PC-3 (cell line): ENCODE measurements around the gene ZBTB14. TPM values are rescaled to one million over a fixed set of nuclear protein-coding genes. Genes with fewer than 3 reads are reported as not detected.

Experiments
- ATAC-seq: fragments of 200-7000 bp; cut with Tn5 transposase; 2 replicates; pipeline ENCODE4 v1.9.1; 2020; ENCODE audit warnings: mild to moderate bottlenecking, moderate library complexity
- Bru-seq: library from RNA; stranded (reverse); fragments of 400-500 nt; gene quantifications from one replicate; lab custom pipeline; 2021; lab: Mats Ljungman, UMichigan
- BruChase-seq, 2 experiments: library from RNA; stranded (reverse); fragments of 400-500 nt; gene quantifications; one replicate each; lab custom pipeline; 2021; lab: Mats Ljungman, UMichigan
- BruUV-seq: library from RNA; stranded (reverse); fragments of 400-500 nt; replicated peaks from 2 replicates; lab custom pipeline; 2021; lab: Mats Ljungman, UMichigan
- CTCF ChIA-PET: fragments of 300-600 bp; sonication (Branson Sonifier 250); formaldehyde crosslinking; loops from one replicate; lab custom pipeline; 2022; ENCODE audit warnings: antibody characterized with exemption; lab: Charles Lee
- POLR2A ChIA-PET: fragments of 300-600 bp; sonication (Branson Sonifier 250); formaldehyde crosslinking; loops from one replicate; lab custom pipeline; 2022; ENCODE audit warnings: antibody characterized with exemption; ENCODE audit not compliant: unreplicated experiment; lab: Charles Lee
- DNase-seq: peaks from one replicate; pipeline ENCODE4 v3.0.0-alpha.2; 2015
- H2AFZ ChIP-seq: fragments of 300-600 bp; sonication (generic); 2 replicates; pipeline ENCODE4 v1.6.0; 2016; ENCODE audit warnings: antibody characterized with exemption, low read length
- H3F3A ChIP-seq: fragments of 300-600 bp; sonication (generic); one replicate; pipeline ENCODE4 v1.6.0; 2017; ENCODE audit warnings: antibody characterized with exemption, low read length, control low read depth, mild to moderate bottlenecking; ENCODE audit not compliant: unreplicated experiment
- H3K27ac ChIP-seq: fragments of 300-600 bp; sonication (generic); 2 replicates; pipeline ENCODE4 v1.5.1; 2016; ENCODE audit warnings: mild to moderate bottlenecking, low read length
- H3K27me3 ChIP-seq: fragments of 300-600 bp; sonication (generic); 2 replicates; pipeline ENCODE4 v1.6.1; 2016; ENCODE audit warnings: low read length, mixed read lengths
- H3K36me3 ChIP-seq: fragments of 300-600 bp; sonication (generic); 2 replicates; pipeline ENCODE4 v1.6.1; 2016; ENCODE audit warnings: low read depth, mixed run types, low read length, mixed read lengths
- H3K4me1 ChIP-seq: fragments of 300-600 bp; sonication (generic); 2 replicates; pipeline ENCODE4 v1.5.1; 2016; ENCODE audit warnings: low read length; ENCODE audit not compliant: insufficient read depth
- H3K4me2 ChIP-seq: fragments of 300-600 bp; sonication (generic); 2 replicates; pipeline ENCODE4 v1.6.0; 2016; ENCODE audit warnings: low read length
- H3K4me3 ChIP-seq: fragments of 300-600 bp; sonication (generic); 2 replicates; pipeline ENCODE4 v1.5.1; 2016; ENCODE audit warnings: mild to moderate bottlenecking, low read length, mixed read lengths
- H3K79me2 ChIP-seq: fragments of 300-600 bp; sonication (generic); 2 replicates; pipeline ENCODE4 v1.6.1; 2017; ENCODE audit warnings: low read length, mixed read lengths
- H3K9ac ChIP-seq: fragments of 300-600 bp; sonication (generic); 2 replicates; pipeline ENCODE4 v1.6.0; 2016; ENCODE audit warnings: mild to moderate bottlenecking, low read length
- H3K9me2 ChIP-seq: fragments of 300-600 bp; sonication (generic); replicated peaks from 2 replicates; pipeline ENCODE4 v1.6.1; 2016; ENCODE audit warnings: mixed run types, low read length, mixed read lengths
- H3K9me3 ChIP-seq: fragments of 300-600 bp; sonication (generic); 2 replicates; pipeline ENCODE4 v1.6.1; 2016; ENCODE audit warnings: low read length, mixed read lengths
- H4K20me1 ChIP-seq: fragments of 300-600 bp; sonication (generic); 2 replicates; pipeline ENCODE4 v1.6.1; 2016; ENCODE audit warnings: low read length, mixed read lengths
- EZH2 ChIP-seq: fragments of 300-600 bp; sonication (generic); IDR thresholded peaks from one replicate; pipeline ENCODE4 v1.6.1; 2017; ENCODE audit warnings: antibody characterized with exemption, mild to moderate bottlenecking, low read length; ENCODE audit not compliant: unreplicated experiment
- EZH2phosphoT487 ChIP-seq: fragments of 300-600 bp; sonication (generic); IDR thresholded peaks from 2 replicates; pipeline ENCODE4 v1.6.1; 2018; ENCODE audit warnings: mild to moderate bottlenecking, antibody characterized with exemption, low read length, borderline replicate concordance
- intact Hi-C: fragments of 100-400 bp; cut with micrococcal nuclease; formaldehyde crosslinking; loops from 2 replicates; pipeline ENCODE4 v1.9.0; 2023
- long read RNA-seq: library from polyadenylated mRNA; unstranded; transcript quantifications from one replicate; pipeline ENCODE4 v2.0.0, GENCODE V29; 2021; ENCODE audit not compliant: unreplicated experiment
- total RNA-seq: library from RNA; depleted of rRNA; stranded (reverse); fragments of >200 nt; gene quantifications from 2 replicates; pipeline ENCODE4 v1.2.3, GENCODE V29; 2014; rRNA removed
- TF ChIP-seq, protein P1 (sequence below): fragments of 300-600 bp; sonication (generic); conservative IDR thresholded peaks from 2 replicates; pipeline ENCODE4 v1.5.1; 2017; ENCODE audit warnings: antibody characterized with exemption, low read depth, mild to moderate bottlenecking, low read length

Gene ZBTB14, protein sequence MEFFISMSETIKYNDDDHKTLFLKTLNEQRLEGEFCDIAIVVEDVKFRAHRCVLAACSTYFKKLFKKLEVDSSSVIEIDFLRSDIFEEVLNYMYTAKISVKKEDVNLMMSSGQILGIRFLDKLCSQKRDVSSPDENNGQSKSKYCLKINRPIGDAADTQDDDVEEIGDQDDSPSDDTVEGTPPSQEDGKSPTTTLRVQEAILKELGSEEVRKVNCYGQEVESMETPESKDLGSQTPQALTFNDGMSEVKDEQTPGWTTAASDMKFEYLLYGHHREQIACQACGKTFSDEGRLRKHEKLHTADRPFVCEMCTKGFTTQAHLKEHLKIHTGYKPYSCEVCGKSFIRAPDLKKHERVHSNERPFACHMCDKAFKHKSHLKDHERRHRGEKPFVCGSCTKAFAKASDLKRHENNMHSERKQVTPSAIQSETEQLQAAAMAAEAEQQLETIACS
- 5.4 and 6.8 TPM in 2 replicates for total RNA-seq
- percentile 65 among the genes with signal in this experiment for Bru-seq, nascent RNA
- percentile 78 among the genes with signal in this experiment for BruChase-seq, experiment 1, labeled RNA remaining after a 6-hour chase
- percentile 85 among the genes with signal in this experiment for BruChase-seq, experiment 2, labeled RNA remaining after a 2-hour chase
- long read RNA-seq, transcript ZBTB14-202 (3 exons, 1,814 nt) = major isoform, 22 of 49 reads
- long read RNA-seq, transcript ZBTB14-203 (4 exons, 442 nt) = minor isoform, 9 of 49 reads
- long read RNA-seq, transcript ZBTB14-201 (4 exons, 3,528 nt) = minor isoform, 5 of 49 reads
- long read RNA-seq, partial matches to known transcripts = 1 of 49 reads
- long read RNA-seq, other reads (novel, unspliced or antisense) = 8 of 49 reads

- CTCF ChIA-PET = interaction anchor here (0.6 kb wide), 1 partner anchor 546 kb away, joined by 3 read pairs; no protein-coding TSS in a partner anchor
- H3K4me1 ChIP-seq = peaks cover 6% of the 10 kb centered on the region; the same call in 1 of the 2 replicates
- no peaks in the 10 kb centered on the region for H3K9me2 ChIP-seq
- H3K79me2 ChIP-seq = peaks cover 13% of the 10 kb centered on the region
- H3K4me2 ChIP-seq = peak within 1 kb of the TSS; percentile 89
- POLR2A ChIA-PET = interaction anchor here (0.6 to 2.1 kb wide), 6 partner anchors 28 to 1188 kb away, joined by 3 to 22 read pairs (median 4); no protein-coding TSS in a partner anchor
- H3K27ac ChIP-seq = peak within 1 kb of the TSS; percentile 58
- peaks cover 19% of the 10 kb centered on the region for H3K36me3 ChIP-seq
- H3K9me3 ChIP-seq = no peaks in the 10 kb centered on the region
- peak within 1 kb of the TSS; percentile 98 for H2AFZ ChIP-seq
- no peak for TF ChIP-seq EZH2phosphoT487
- TF ChIP-seq, protein P1, sequence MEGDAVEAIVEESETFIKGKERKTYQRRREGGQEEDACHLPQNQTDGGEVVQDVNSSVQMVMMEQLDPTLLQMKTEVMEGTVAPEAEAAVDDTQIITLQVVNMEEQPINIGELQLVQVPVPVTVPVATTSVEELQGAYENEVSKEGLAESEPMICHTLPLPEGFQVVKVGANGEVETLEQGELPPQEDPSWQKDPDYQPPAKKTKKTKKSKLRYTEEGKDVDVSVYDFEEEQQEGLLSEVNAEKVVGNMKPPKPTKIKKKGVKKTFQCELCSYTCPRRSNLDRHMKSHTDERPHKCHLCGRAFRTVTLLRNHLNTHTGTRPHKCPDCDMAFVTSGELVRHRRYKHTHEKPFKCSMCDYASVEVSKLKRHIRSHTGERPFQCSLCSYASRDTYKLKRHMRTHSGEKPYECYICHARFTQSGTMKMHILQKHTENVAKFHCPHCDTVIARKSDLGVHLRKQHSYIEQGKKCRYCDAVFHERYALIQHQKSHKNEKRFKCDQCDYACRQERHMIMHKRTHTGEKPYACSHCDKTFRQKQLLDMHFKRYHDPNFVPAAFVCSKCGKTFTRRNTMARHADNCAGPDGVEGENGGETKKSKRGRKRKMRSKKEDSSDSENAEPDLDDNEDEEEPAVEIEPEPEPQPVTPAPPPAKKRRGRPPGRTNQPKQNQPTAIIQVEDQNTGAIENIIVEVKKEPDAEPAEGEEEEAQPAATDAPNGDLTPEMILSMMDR = no peak
- TF ChIP-seq EZH2 = no peak
- H3K27me3 ChIP-seq = peaks cover 8% of the 10 kb centered on the region; the same call in 1 of the 2 replicates
- no peaks in the 10 kb centered on the region for H4K20me1 ChIP-seq
- intact Hi-C loops = loop anchor here (5.0 kb wide), 1 partner anchor 247 kb away; the partner anchor contains the start of gene EPB41L3
- H3F3A ChIP-seq = no peaks in the 10 kb centered on the region
- H3K4me3 ChIP-seq = peak within 1 kb of the TSS; percentile 91
- H3K9ac ChIP-seq = peak within 1 kb of the TSS; percentile 77
- DNase-seq (peak; percentile 67), ATAC-seq (peak; percentile 50)
- BruUV-seq = no TSS peak
These were observed at the start of gene ZBTB14 for GRCh38 chr18:5295231-5295920. ZBTB14 (minus strand) TSS chr18:5295726; CDS start chr18:5293246, 2,480 bp downstream.

- BruUV-seq = no TSS peak
These were observed 43.8 kb upstream of the ZBTB14 start for GRCh38 chr18:5339202-5339834.

More at GRCh38 chr18:5339202-5339834, 43.8 kb upstream of the ZBTB14 start:
- H3K4me1 ChIP-seq = no peaks in the 10 kb centered on the region
- H3K27ac ChIP-seq = no peak overlapping the region
- H3K9me3 ChIP-seq = peaks cover 3% of the 10 kb centered on the region
- no peaks in the 10 kb centered on the region for H4K20me1 ChIP-seq
- H3K4me2 ChIP-seq = no peak overlapping the region
- DNase-seq (no peak), ATAC-seq (no peak)
- no peaks in the 10 kb centered on the region for H3K27me3 ChIP-seq
- H3K79me2 ChIP-seq = no peaks in the 10 kb centered on the region
- ChIA-PET POLR2A (no interaction called here), CTCF (no interaction called here)
- no peak overlapping the region for H3K4me3 ChIP-seq
- no peaks in the 10 kb centered on the region for H3K9me2 ChIP-seq
- H3K36me3 ChIP-seq = no peaks in the 10 kb centered on the region
- H3K9ac ChIP-seq = no peak overlapping the region
- TF ChIP-seq EZH2phosphoT487 = no peak
- intact Hi-C loops = no loop called here
- H2AFZ ChIP-seq = no peak overlapping the region
- no peaks in the 10 kb centered on the region for H3F3A ChIP-seq
